NCI-H2081 (cell line): ENCODE results near the gene CNOT1.
"Not testable (repeated sequence)": the region's sequence is repeated elsewhere in the genome, so short reads cannot be mapped to it uniquely, and the experiment has no call there.

Source experiments
- DNase-seq, 2 experiments: peaks; one replicate each; lab custom pipeline; 2025; lab: John Stamatoyannopoulos, UW

CNOT1 gene

GRCh38 chr16:58638148-58639036 lies 8.8 kb upstream of the CNOT1 start:
- DNase-seq: no peak

DNA sequence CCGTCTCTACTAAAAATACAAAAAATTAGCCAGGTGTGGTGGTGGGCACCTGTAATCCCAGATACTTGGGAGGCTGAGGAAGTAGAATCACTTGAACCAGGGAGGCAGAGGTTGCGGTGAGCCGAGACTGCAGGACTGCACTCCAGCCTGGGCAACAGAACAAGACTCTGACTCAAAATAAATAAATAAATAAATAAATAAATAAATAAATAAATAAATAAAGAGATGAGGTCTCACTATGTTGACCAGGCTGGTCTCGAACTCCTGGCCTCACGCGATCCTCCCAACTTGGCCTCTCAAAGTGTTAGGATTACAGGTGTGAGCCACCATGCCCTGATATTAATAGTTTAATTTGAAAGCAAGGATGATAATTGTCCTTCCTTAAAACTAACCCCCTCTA lies 7.4 kb upstream of the CNOT1 start:
- not testable (repeated sequence) for DNase-seq

DNA sequence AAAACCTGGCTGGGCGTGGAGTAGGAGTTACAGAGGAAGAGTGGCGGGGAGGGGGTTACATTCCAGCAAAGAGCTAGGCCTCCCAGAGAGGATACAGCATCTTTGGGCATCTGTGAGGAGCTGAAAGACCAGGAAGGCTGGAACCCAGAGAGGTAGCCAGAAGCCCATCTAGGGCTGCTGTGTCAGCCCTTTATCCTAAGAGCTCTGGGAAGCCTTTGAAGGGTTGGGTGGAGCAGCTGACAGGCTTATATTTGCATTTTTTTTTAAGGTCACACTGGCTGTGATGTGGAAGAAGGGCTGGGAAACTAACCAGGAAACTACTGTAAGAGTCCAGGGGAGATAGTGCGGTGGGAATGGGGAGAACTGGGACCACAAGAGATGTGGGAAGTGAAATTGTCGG lies 6.8 kb upstream of the CNOT1 start:
- DNase-seq: no peak

- no peak for DNase-seq
Observed at GRCh38 chr16:58635502-58635901, 5.9 kb upstream of the CNOT1 start.

- no peak for DNase-seq
Observed at GRCh38 chr16:58634265-58634802, 4.7 kb upstream of the CNOT1 start.

DNA sequence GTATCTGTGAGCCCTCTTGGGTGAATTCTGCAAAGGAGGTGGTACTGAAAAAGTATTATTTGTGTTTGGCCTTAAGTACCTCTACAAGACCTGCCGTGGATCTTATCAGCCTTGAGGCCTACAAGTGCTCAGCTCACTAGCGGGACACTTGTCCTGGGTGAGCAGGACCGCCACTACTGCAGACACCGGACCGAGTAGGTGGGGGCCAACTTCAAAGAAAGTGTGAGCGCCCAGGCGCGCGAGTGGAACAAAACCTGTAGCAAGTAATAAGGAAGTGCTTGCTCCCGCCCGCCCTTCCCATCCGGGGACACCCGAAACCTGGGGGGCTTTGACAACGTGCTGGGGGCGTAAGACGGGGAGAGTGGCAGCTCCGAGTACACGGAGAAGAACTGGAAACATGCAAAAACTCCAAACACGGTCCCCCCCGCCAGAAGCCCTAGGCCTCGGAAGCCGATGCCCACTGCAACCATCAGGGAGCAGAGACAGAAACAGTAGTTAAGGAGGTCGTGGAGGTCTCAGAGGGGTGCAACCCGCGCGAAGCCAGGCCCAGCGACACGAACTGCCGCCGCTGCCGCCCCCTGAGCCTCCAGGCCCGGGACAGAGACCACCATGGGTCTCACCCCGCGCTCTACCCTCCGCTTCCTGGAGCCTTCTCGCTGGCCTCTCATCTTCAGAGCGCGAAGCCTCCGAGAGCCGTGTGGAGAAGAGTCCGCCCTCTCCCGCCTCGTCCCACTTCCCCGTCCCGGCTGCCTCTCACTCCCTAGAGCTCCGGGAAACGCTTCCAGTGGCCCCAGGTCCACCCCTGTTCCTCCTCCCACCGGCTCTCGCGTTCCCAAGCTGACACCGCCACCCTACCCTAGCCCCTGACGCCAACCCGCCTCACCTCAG lies 537 bp downstream of the CNOT1 start:
- peak in 1 of 2 experiments; percentile 48 for DNase-seq

DNA sequence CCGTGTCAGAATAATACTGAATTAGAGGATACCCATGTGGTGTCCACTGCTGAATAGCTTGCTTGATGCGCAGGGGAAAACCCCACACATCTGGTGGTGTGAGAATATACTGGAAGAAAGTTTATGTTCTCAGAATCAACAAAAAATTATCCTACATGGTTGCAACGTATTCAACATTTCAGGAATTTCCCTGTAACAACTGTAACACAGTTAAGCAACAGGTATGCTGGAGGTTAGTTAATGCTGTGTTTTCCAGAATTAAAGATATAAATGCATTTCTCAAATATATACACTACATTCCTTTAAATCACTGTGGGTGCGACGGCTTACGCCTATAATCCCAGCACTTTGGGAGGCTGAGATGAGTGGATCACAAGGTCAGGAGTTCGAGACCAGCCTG lies 5.4 kb downstream of the CNOT1 start:
- DNase-seq: no peak

DNA sequence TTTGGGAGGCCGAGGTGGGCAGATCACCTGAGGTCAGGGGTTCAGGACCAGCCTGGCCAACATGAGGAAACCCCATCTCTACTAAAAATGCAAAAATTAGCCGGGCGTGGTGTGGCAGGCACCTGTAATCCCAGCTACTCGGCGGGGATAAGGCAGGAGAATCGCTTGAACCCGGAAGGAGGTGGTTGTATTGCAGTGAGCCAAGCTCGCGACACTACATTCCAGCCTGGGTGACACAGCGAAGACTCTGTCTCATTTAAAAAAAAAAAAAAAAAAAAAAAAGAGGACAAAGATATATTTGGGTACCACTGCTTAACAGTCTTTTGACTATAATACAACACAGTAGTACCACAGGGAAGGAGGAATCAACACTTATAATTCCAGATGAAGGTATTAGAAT lies 9.2 kb downstream of the CNOT1 start:
- DNase-seq: no peak

DNA sequence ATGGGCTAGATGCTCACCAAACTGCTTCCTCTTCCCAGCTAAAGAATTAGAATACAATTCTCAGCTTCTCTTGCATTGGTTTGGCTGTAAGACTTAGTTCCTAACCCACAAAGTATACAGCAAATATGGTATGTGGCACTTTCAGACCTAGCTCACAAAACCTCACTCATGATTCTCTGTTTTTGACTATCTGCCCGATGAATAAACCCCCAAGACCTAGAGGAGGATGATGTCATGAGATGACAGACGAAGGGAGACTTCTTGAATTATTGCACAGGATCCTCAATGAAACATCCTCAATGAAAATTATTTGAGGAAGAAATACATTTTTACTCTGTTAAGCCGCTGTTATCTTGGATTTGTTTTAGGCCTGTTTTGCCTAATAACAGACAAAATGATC lies 14.3 kb downstream of the CNOT1 start:
- no peak for DNase-seq

DNA sequence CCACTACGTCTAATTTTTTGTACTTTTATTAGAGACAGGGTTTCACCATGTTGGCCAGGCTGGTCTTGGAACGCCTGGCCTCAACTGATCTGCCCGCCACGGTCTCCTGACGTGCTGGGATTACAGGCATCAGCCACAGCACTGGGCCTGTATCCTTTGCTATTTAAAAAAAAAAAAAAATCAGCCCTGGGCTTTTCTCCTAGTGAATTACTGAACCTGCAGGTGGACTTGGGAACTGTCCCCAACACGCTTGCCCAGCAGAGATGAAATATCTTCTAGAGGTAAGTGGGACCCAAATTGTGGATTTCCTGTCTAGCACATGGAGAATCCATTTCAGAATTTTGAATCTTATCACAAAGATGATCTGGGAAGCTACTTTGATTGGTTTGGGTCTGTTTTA lies 14.8 kb downstream of the CNOT1 start:
- no peak for DNase-seq

DNA sequence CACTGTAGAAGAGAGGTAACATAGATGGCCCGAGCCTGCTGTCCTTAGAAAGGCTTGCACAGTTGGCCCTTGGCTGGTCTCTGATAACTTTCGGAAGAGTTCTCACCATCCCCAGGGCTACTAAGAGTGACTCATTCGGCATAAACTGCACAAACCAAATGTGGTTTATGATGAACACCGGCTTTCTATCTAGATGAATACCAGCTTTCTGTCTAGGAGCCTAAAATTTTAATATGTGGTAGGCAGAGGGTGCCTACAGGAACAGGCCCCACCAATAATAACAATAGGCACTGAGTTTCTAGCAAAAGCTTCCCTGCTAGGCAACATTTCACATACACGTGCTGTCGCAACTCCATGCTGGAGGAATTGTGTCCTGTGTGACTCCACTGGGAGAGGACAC lies 15.4 kb downstream of the CNOT1 start:
- DNase-seq: no peak

DNA sequence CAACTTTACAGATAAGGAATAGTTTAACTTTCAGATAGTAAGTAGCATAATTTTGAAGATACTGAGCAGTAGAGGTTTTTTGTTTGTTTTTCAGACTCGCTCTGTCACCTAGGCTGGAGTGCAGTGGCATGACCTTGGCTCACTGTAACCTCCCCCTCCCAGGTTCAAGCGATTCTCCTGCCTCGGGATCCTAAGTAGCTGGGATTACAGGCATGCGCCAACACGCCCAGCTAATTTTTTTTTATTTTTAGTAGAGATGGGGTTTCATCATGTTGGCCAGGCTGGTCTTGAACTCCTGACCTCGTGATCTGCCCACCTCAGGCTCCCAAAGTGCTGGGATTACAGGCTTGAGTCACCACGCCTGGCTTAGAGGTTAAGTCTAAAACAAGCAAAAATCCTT lies 16.7 kb downstream of the CNOT1 start:
- DNase-seq: not testable (repeated sequence)

DNA sequence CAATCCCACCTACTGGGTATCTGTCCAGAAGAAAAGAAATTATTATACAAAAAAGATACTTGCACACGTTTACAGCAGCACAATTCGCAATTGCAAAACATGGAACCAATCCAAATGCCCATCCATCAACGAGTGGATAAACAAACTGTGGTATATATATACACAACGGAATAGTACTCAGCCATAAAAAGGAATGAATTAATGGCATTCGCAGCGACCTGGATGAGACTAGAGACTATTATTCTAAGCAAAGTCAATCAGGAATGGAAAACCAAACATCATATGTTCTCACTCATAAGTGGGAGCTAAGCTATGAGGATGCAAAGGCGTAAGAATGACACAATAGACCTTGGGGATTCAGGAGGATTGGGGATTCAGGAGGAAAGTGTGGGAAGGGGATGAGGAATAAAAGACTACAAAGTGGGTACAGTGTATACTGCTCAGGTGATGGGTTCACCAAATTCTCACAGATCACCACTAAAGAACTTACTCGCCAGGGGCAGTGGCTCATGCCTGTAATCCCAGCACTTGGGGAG lies 21.0 kb downstream of the CNOT1 start:
- DNase-seq: no peak

GRCh38 chr16:58605562-58605961 lies 24.1 kb downstream of the CNOT1 start:
- DNase-seq: no peak

- no peak for DNase-seq
Observed at GRCh38 chr16:58591083-58591482, 38.5 kb downstream of the CNOT1 start.

DNA sequence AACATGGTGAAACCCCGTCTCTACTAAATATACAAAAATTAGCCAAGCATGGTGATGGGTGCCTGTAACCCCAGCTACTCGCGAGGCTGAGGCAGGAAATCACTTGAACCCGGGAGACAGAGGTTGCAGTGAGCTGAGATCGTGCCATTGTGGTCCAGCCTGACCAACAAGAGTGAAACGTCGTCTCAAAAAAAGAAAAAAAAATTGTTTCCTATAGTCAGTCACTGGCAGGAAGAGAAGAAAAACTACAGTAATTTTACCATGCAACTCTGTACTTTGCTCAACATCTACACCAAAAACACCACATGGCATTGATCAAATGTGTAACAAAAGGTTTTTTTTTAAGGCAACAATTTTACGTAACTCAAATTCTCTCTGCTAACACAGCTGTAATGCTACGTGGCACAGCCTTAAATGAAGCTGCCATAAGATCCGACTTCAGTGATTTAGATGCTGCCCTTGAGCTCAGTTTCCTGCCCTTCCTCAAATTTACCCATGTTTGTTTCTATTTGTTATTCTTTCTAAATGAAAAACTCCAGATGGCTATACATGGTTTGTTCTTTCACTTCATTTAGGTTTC lies 40.2 kb downstream of the CNOT1 start:
- no peak for DNase-seq

GRCh38 chr16:58588406-58588805 lies 41.2 kb downstream of the CNOT1 start:
- no peak for DNase-seq

DNA sequence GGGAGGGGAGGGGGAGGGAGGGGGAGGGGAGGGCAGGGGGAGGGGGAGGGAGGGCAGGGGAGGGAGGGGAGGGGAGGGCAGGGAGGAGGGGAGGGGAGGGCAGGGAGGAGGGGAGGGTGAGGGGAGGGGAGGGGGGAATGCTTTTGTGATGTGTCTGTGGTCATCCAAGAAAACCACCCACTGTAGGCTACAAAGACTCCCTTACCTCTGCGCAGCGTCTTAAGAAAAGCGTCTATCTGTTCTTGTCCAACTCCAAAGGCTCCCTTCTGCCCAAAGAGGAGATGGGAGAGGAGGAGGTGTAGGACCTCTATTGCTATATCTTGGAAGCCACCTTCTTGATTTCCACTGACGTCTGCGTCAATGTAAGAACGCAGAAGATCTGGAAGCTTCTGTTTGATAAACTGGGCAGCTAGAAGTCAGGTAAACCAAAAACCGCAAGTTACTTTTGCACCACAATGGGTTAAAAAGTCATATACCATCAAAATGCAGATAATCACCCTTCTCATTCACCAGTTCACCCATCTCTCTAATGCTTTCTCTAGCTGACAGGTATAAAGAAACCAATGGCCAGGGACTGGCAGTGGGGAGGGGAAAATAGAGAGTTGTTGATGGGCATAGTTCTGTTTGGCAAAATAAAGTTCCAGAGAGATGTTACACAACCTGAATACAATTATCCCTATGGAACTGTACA lies 43.1 kb downstream of the CNOT1 start:
- no peak for DNase-seq

DNA sequence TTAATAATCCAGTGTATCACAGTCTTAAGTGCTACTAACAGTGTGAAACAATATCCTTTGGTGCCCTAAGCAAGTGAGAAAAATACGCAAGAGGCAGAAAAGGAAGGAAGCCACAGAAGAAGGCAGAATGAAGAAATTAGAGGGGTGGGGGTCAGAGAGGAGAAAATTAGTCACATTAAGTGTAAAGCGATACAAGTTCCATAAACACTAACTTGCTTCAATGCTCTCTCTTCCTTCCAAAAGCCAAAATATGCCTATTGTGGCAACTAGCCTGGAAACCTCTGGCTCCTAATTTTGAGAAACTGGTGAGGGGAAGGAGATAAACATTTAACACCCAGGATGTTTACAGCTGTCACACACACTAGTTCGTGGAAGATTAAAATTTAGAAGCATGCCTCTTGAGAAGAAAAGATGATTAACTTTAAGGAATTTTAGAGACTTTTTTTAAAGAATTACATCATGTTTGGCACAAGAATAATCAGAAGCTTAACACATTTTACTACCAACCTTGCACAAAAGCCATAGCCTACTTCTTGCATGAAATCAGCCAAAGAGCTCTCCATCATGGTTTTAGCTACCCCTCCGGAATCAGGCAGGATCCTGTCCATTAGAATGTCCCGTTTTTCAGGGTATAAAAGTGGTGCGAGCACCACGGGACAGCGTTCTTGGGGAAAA lies 44.7 kb downstream of the CNOT1 start:
- DNase-seq: no peak

- no peak for DNase-seq
Observed at GRCh38 chr16:58582971-58583765, 46.5 kb downstream of the CNOT1 start.
